ENCODE results near the gene ATP5F1E.
"Not testable (repeated sequence)": the region's sequence is repeated elsewhere in the genome, so short reads cannot be mapped to it uniquely, and the experiment has no call there.

ATP5F1E gene

GRCh38 chr20:59042796-59043631, 10.9 kb upstream of the ATP5F1E start:
- DNase-seq: peak; percentile 33

GRCh38 chr20:59042151-59042795, 10.1 kb upstream of the ATP5F1E start, which contains the start of gene PRELID3B:
TSS of gene PRELID3B (minus strand) at chr20:59042786. CDS start at chr20:59042730, 56 bp downstream.
- DNase-seq: no peak

- not testable (repeated sequence) for DNase-seq
These were observed 9.4 kb upstream of the ATP5F1E start for GRCh38 chr20:59041487-59041886.

- DNase-seq: no peak
These were observed 8.5 kb upstream of the ATP5F1E start for GRCh38 chr20:59040667-59041066.

- no peak for DNase-seq
These were observed 7.1 kb upstream of the ATP5F1E start for GRCh38 chr20:59039233-59039632.

GRCh38 chr20:59037386-59037785, 5.3 kb upstream of the ATP5F1E start:
- DNase-seq: no peak

GRCh38 chr20:59035381-59035780, 3.2 kb upstream of the ATP5F1E start:
- no peak for DNase-seq

GRCh38 chr20:59033616-59034165, 1.6 kb upstream of the ATP5F1E start:
- no peak for DNase-seq

- DNase-seq: no peak
These were observed 958 bp upstream of the ATP5F1E start for GRCh38 chr20:59033093-59033492.

- peak; percentile 41 for DNase-seq
These were observed 551 bp upstream of the ATP5F1E start for GRCh38 chr20:59032713-59033059.

- no peak for DNase-seq
These were observed 542 bp downstream of the ATP5F1E start for GRCh38 chr20:59031564-59032022.

GRCh38 chr20:59030911-59031563, 1.1 kb downstream of the ATP5F1E start:
- DNase-seq: no peak

- DNase-seq: no peak
These were observed 3.3 kb downstream of the ATP5F1E start for GRCh38 chr20:59028812-59029211.

- DNase-seq: no peak
These were observed 4.3 kb downstream of the ATP5F1E start for GRCh38 chr20:59027741-59028320.

- no peak for DNase-seq
These were observed 5.0 kb downstream of the ATP5F1E start for GRCh38 chr20:59026904-59027740.

GRCh38 chr20:59025511-59025910, 6.6 kb downstream of the ATP5F1E start:
- DNase-seq: no peak

GRCh38 chr20:59025086-59025485, 7.0 kb downstream of the ATP5F1E start:
- DNase-seq: no peak

- no peak for DNase-seq
These were observed 8.0 kb downstream of the ATP5F1E start for GRCh38 chr20:59024111-59024530.

- DNase-seq: no peak
These were observed 8.5 kb downstream of the ATP5F1E start for GRCh38 chr20:59023616-59024015.

- no peak for DNase-seq
These were observed 9.4 kb downstream of the ATP5F1E start for GRCh38 chr20:59022754-59023153.

- DNase-seq: no peak
These were observed 11.1 kb downstream of the ATP5F1E start for GRCh38 chr20:59020938-59021551.

GRCh38 chr20:59019217-59019616, 12.9 kb downstream of the ATP5F1E start, which contains the start of gene TUBB1:
TSS of gene TUBB1 (plus strand) at chr20:59019429. CDS start at chr20:59019523, 94 bp downstream.
- DNase-seq: no peak
